ENCODE results near the gene USP13. TPM values are rescaled to one million over a fixed set of nuclear protein-coding genes. Genes with fewer than 3 reads are reported as not detected.

USP13 gene
- total RNA-seq, 1 donor: 12.7 TPM

DNA sequence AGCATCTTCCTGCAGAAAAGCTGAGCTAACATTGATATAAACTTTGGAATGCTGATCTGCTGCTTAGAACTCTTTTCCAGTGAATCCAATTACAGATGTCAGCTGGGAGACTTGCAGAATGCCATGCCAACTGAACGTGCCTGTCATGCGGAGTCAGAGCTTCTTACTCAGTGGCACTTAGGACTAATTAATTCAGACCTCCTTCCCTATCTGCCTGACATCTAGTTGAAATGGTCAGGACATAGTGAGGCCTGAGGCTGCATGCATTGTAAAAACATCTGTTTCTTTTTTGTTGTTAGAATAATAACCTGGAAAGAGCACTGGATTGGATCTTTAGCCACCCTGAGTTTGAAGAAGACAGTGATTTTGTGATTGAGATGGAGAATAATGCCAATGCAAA, 112.6 kb downstream of the USP13 start:
- Histone ChIP-seq H3K4me3 (ENCODE audit: insufficient read depth, low read length) (no peak overlapping the region), H3K27me3 (ENCODE audit: insufficient read depth, low read length) (no peaks in the 10 kb centered on the region), H3K9me3 (ENCODE audit: low read depth, low read length) (no peaks in the 10 kb centered on the region), H2AFZ (ENCODE audit: low read length) (no peak overlapping the region), H4K20me1 (ENCODE audit: insufficient read depth, low read length) (no peaks in the 10 kb centered on the region), H3K27ac (ENCODE audit: low read depth, low read length) (no peak overlapping the region), H3K4me2 (ENCODE audit: insufficient read depth, low read length) (no peak overlapping the region), H3K4me1 (ENCODE audit: insufficient read depth, low read length) (peaks cover 6% of the 10 kb centered on the region), H3K79me2 (ENCODE audit: insufficient read depth, low read length) (no peaks in the 10 kb centered on the region), H3K36me3 (ENCODE audit: insufficient read depth, low read length) (peaks cover 26% of the 10 kb centered on the region)
- no peak for TF ChIP-seq CTCF (IDR thresholded peaks at IDR 0.05; ENCODE audit: extremely low read depth, low read depth, low read length)
- no peak for DNase-seq (ENCODE audit: insufficient read length, low spot score, missing footprints)

DNA sequence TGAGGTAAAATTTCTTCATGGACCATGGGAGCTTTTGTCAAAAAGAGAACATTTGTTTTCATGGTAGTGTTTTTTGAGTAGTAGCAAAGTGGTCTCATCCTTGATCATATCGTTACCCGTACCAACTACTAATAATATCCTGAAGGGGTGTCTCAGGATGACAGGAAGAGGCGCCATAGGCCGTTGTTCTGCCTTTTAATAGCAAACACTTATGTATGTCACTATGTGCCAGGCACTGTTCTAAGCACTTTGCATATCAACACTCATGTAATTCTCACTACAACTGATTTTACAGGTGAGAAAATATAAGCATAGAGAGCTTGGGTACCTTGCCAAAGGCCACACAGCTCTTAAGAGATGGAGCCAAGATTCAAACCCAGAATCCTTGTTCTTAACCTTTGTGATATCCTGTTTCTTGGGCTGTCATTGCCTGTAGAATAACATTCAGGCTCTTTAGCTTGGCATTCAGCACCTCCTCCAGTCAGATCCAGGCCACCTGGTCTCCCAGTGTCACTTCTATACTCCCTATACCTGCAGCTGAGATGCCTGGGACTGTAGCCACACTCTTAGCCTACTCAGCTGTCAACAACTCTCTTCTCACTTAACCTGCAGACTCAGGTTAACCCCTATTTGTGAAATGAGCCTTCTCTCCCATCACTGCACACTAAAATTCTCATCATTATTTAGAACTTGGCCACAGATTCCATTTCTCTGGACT, 113.7 kb downstream of the USP13 start:
- no peak overlapping the region for H3K4me3 ChIP-seq (ENCODE audit: insufficient read depth, low read length)
- TF ChIP-seq CTCF (IDR thresholded peaks at IDR 0.05; ENCODE audit: extremely low read depth, low read depth, low read length): no peak
- no peak overlapping the region for H3K27ac ChIP-seq (ENCODE audit: low read depth, low read length)
- H3K36me3 ChIP-seq (ENCODE audit: insufficient read depth, low read length): peaks cover 18% of the 10 kb centered on the region
- DNase-seq (ENCODE audit: insufficient read length, low spot score, missing footprints): no peak
- no peaks in the 10 kb centered on the region for H3K9me3 ChIP-seq (ENCODE audit: low read depth, low read length)
- H2AFZ ChIP-seq (ENCODE audit: low read length): no peak overlapping the region
- H4K20me1 ChIP-seq (ENCODE audit: insufficient read depth, low read length): no peaks in the 10 kb centered on the region
- no peaks in the 10 kb centered on the region for H3K27me3 ChIP-seq (ENCODE audit: insufficient read depth, low read length)
- no peak overlapping the region for H3K4me2 ChIP-seq (ENCODE audit: insufficient read depth, low read length)
- no peaks in the 10 kb centered on the region for H3K79me2 ChIP-seq (ENCODE audit: insufficient read depth, low read length)
- H3K4me1 ChIP-seq (ENCODE audit: insufficient read depth, low read length): peaks cover 6% of the 10 kb centered on the region

GRCh38 chr3:179768080-179768479, 115.2 kb downstream of the USP13 start:
- Histone ChIP-seq H3K9me3 (ENCODE audit: low read depth, low read length) (no peaks in the 10 kb centered on the region), H3K79me2 (ENCODE audit: insufficient read depth, low read length) (no peaks in the 10 kb centered on the region), H3K4me1 (ENCODE audit: insufficient read depth, low read length) (peaks cover 6% of the 10 kb centered on the region), H4K20me1 (ENCODE audit: insufficient read depth, low read length) (no peaks in the 10 kb centered on the region), H3K4me3 (ENCODE audit: insufficient read depth, low read length) (no peak overlapping the region), H3K27me3 (ENCODE audit: insufficient read depth, low read length) (no peaks in the 10 kb centered on the region), H3K27ac (ENCODE audit: low read depth, low read length) (no peak overlapping the region), H3K36me3 (ENCODE audit: insufficient read depth, low read length) (peaks cover 16% of the 10 kb centered on the region), H3K4me2 (ENCODE audit: insufficient read depth, low read length) (peak overlapping the region; percentile 12), H2AFZ (ENCODE audit: low read length) (peak overlapping the region; percentile 8)
- peak; percentile 83 for DNase-seq (ENCODE audit: insufficient read length, low spot score, missing footprints)
- TF ChIP-seq CTCF (IDR thresholded peaks at IDR 0.05; ENCODE audit: extremely low read depth, low read depth, low read length): peak; percentile 67

GRCh38 chr3:179769411-179770247, 116.8 kb downstream of the USP13 start:
- Histone ChIP-seq H3K27ac (ENCODE audit: low read depth, low read length) (no peak overlapping the region), H3K79me2 (ENCODE audit: insufficient read depth, low read length) (no peaks in the 10 kb centered on the region), H2AFZ (ENCODE audit: low read length) (peak overlapping the region; percentile 34), H4K20me1 (ENCODE audit: insufficient read depth, low read length) (no peaks in the 10 kb centered on the region), H3K27me3 (ENCODE audit: insufficient read depth, low read length) (no peaks in the 10 kb centered on the region), H3K4me2 (ENCODE audit: insufficient read depth, low read length) (no peak overlapping the region), H3K4me3 (ENCODE audit: insufficient read depth, low read length) (no peak overlapping the region), H3K9me3 (ENCODE audit: low read depth, low read length) (no peaks in the 10 kb centered on the region), H3K36me3 (ENCODE audit: insufficient read depth, low read length) (peaks cover 21% of the 10 kb centered on the region), H3K4me1 (ENCODE audit: insufficient read depth, low read length) (peaks cover 6% of the 10 kb centered on the region)
- DNase-seq (ENCODE audit: insufficient read length, low spot score, missing footprints): no peak
- TF ChIP-seq CTCF (IDR thresholded peaks at IDR 0.05; ENCODE audit: extremely low read depth, low read depth, low read length): no peak
